Keratinocyte (primary cell): ENCODE results near the gene KIFC3. TPM values are rescaled to one million over a fixed set of nuclear protein-coding genes. Genes with fewer than 3 reads are reported as not detected.
A peak's percentile ranks its signal among the peaks of the same experiment; 100 is the strongest.

Source experiments
- DNase-seq: peaks from one replicate; pipeline ENCODE4 v3.0.0-alpha.2; 2011; ENCODE audit warnings: low read depth, missing footprints, low spot score
- FAIRE-seq: peaks from 2 replicates; lab custom pipeline; 2011; peaks lifted over from hg19 to GRCh38; lab: Jason Lieb, UNC
- H2AFZ ChIP-seq: 2 replicates; pipeline ENCODE4 v1.6.0; 2012; ENCODE audit warnings: low read length, control low read depth, inconsistent platforms; ENCODE audit not compliant: control insufficient read depth
- H3K27ac ChIP-seq: 2 replicates; pipeline ENCODE4 v1.5.1; 2011; ENCODE audit warnings: low read length; ENCODE audit not compliant: control insufficient read depth, insufficient read depth
- H3K27me3 ChIP-seq: 3 replicates; pipeline ENCODE4 v1.6.0; 2011; ENCODE audit warnings: low read length; ENCODE audit not compliant: control insufficient read depth, insufficient read depth; ENCODE audit errors: extremely low read depth
- H3K36me3 ChIP-seq, 2 experiments: 2 replicates in 1 of 2; 3 replicates in 1 of 2; pipeline ENCODE4 v1.5.1; 2011; ENCODE audit warnings: low read length in 2 of 2, mild to moderate bottlenecking in 1 of 2; ENCODE audit not compliant: control insufficient read depth in 2 of 2, insufficient read depth in 2 of 2; ENCODE audit errors: extremely low read depth in 1 of 2
- H3K4me1 ChIP-seq: 3 replicates; pipeline ENCODE4 v1.5.1; 2011; ENCODE audit warnings: low read length; ENCODE audit not compliant: control insufficient read depth, insufficient read depth; ENCODE audit errors: extremely low read depth
- H3K4me2 ChIP-seq: 3 replicates; pipeline ENCODE4 v1.6.0; 2011; ENCODE audit warnings: low read depth, low read length; ENCODE audit not compliant: control insufficient read depth, insufficient read depth; ENCODE audit errors: extremely low read depth
- H3K4me3 ChIP-seq, 3 experiments: fragments of 200-600 bp in 1 of 3; sonication (generic) in 1 of 3; 2 replicates in 2 of 3; 3 replicates in 1 of 3; pipeline ENCODE4 v1.5.1; 2011 to 2016; ENCODE audit warnings: low read length in 3 of 3, mild to moderate bottlenecking in 3 of 3, control low read depth in 2 of 3, inconsistent platforms in 1 of 3, low read depth in 1 of 3, mixed read lengths in 1 of 3, mixed run types in 1 of 3, moderate library complexity in 1 of 3; ENCODE audit not compliant: control insufficient read depth in 2 of 3, insufficient read depth in 2 of 3; ENCODE audit errors: extremely low read depth in 1 of 3
- H3K79me2 ChIP-seq: 2 replicates; pipeline ENCODE4 v1.6.0; 2012; ENCODE audit warnings: low read length; ENCODE audit not compliant: control insufficient read depth, insufficient read depth
- H3K9ac ChIP-seq: 3 replicates; pipeline ENCODE4 v1.6.0; 2011; ENCODE audit warnings: low read length; ENCODE audit not compliant: control insufficient read depth, insufficient read depth; ENCODE audit errors: extremely low read depth
- H3K9me1 ChIP-seq: 3 replicates; pipeline ENCODE4 v1.6.0; 2011; ENCODE audit warnings: low read length; ENCODE audit not compliant: control insufficient read depth, insufficient read depth; ENCODE audit errors: extremely low read depth
- H3K9me3 ChIP-seq: 2 replicates; pipeline ENCODE4 v1.5.1; 2012; ENCODE audit warnings: low read depth, low read length; ENCODE audit not compliant: control insufficient read depth
- H4K20me1 ChIP-seq: 3 replicates; pipeline ENCODE4 v1.6.0; 2011; ENCODE audit warnings: low read length; ENCODE audit not compliant: control insufficient read depth, insufficient read depth; ENCODE audit errors: extremely low read depth
- EZH2 ChIP-seq: IDR thresholded peaks from one replicate; pipeline ENCODE4 v1.6.1; 2012; ENCODE audit warnings: inconsistent platforms, mild to moderate bottlenecking, low read length, moderate library complexity
- dilution Hi-C: fragments of 300-500 bp; cut with MboI; formaldehyde crosslinking; loops from one replicate; pipeline ENCODE4 v1.7.0; 2020; ENCODE audit warnings: low sequenced_read_pairs; ENCODE audit not compliant: extremely low pct_ligation_motif_present
- polyA plus RNA-seq, 5 experiments: library from polyadenylated mRNA; depleted of rRNA in 3 of 5; stranded (reverse) in 3 of 5; stranded (forward) in 1 of 5; unstranded in 1 of 5; fragments of >200 nt; gene quantifications; 1 replicate in 1 of 5; 2 replicates in 3 of 5; 3 replicates in 1 of 5; pipeline versions ENCODE4 v1.2.1 to v1.2.3, GENCODE V29; 2011 to 2012; ENCODE audit warnings: missing spikeins in 2 of 5, low read depth in 1 of 5, low replicate concordance in 1 of 5
- TF ChIP-seq, protein P1 (sequence below), 3 experiments: IDR thresholded peaks in 1 of 3; conservative IDR thresholded peaks in 1 of 3; optimal IDR thresholded peaks in 1 of 3; 2 replicates in 2 of 3; 3 replicates in 1 of 3; pipeline versions ENCODE3 to v1.5.1; 2011; ENCODE audit warnings: low read length in 3 of 3, mild to moderate bottlenecking in 3 of 3, moderate library complexity in 2 of 3, control low read depth in 1 of 3, inconsistent platforms in 1 of 3; ENCODE audit not compliant: insufficient read depth in 2 of 3; ENCODE audit errors: extremely low read depth in 1 of 3

Gene KIFC3
- polyA plus RNA-seq, 1 donor (not counting 4 experiments of a cell fraction or from before 2014, with no cell fraction given): 22.7 TPM

DNA sequence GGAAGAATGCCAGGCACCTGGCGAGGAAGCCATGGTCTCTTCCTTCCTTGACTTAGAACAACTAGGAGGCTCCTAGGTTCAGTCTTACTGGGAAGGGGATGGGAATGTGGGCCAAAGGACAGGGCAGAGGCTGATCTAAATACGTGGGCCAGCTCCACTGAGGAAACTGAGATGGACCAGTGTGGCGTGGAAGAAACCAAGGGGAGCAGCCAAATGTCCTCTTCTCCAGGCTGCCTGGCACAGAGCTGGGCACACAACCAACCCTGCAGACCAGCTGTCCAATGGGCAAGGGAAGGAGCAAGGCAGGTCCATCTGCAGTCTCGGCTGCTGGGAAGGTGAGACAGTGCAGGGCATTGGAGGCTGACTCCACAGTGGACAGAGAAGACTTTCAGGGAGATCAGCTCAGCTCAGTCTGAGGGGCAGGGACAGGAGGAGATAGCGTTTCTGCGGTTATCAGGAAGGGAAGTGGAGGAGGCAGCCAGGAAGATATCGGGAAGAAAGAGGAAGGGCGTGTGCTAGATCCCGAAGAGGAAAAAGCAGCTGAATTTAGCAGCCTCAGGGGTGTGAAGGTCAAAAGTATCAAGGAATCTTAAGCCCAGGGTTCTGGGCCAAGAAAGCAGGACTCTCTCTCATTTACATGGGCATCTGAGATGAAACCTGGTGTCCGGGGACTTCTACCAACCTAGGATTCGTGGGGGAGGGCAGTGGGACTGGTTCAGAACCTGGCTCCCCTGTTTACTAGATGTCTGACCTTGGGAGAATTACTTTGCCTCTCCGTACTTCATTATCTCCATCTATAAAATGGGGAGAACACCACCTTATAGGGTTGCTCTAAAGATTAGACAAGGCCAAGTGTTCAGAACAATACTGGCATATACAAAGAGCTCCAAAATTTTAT, 1.8 kb downstream of the KIFC3 start:
- H2AFZ ChIP-seq: no peak overlapping the region
- no peaks in the 10 kb centered on the region for H3K27me3 ChIP-seq
- peaks cover 2 to 16% of the 10 kb centered on the region in 2 experiments for H3K36me3 ChIP-seq
- FAIRE-seq: peak; percentile 49
- H3K9me1 ChIP-seq: no peaks in the 10 kb centered on the region
- H3K79me2 ChIP-seq: peaks cover 41% of the 10 kb centered on the region
- no peak for TF ChIP-seq EZH2
- TF ChIP-seq, protein P1, sequence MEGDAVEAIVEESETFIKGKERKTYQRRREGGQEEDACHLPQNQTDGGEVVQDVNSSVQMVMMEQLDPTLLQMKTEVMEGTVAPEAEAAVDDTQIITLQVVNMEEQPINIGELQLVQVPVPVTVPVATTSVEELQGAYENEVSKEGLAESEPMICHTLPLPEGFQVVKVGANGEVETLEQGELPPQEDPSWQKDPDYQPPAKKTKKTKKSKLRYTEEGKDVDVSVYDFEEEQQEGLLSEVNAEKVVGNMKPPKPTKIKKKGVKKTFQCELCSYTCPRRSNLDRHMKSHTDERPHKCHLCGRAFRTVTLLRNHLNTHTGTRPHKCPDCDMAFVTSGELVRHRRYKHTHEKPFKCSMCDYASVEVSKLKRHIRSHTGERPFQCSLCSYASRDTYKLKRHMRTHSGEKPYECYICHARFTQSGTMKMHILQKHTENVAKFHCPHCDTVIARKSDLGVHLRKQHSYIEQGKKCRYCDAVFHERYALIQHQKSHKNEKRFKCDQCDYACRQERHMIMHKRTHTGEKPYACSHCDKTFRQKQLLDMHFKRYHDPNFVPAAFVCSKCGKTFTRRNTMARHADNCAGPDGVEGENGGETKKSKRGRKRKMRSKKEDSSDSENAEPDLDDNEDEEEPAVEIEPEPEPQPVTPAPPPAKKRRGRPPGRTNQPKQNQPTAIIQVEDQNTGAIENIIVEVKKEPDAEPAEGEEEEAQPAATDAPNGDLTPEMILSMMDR (optimal IDR thresholded peaks at IDR 0.05 in 1 of 3, IDR thresholded peaks at IDR 0.05 in 1 of 3, conservative IDR thresholded peaks at IDR 0.05 in 1 of 3; ENCODE audit: extremely low read depth in 1 of 3, insufficient read depth in 2 of 3, low read length in 3 of 3): no peak
- H4K20me1 ChIP-seq: no peaks in the 10 kb centered on the region
- no peaks in the 10 kb centered on the region for H3K9me3 ChIP-seq
- peak overlapping the region; percentile 16 to 90 (median 89) for H3K4me3 ChIP-seq
- H3K4me1 ChIP-seq: peaks cover 62% of the 10 kb centered on the region
- dilution Hi-C loops: no loop called here
- peak overlapping the region; percentile 83 for H3K9ac ChIP-seq
- H3K4me2 ChIP-seq: peak overlapping the region; percentile 96
- DNase-seq: no peak
- H3K27ac ChIP-seq: peak overlapping the region; percentile 77

DNA sequence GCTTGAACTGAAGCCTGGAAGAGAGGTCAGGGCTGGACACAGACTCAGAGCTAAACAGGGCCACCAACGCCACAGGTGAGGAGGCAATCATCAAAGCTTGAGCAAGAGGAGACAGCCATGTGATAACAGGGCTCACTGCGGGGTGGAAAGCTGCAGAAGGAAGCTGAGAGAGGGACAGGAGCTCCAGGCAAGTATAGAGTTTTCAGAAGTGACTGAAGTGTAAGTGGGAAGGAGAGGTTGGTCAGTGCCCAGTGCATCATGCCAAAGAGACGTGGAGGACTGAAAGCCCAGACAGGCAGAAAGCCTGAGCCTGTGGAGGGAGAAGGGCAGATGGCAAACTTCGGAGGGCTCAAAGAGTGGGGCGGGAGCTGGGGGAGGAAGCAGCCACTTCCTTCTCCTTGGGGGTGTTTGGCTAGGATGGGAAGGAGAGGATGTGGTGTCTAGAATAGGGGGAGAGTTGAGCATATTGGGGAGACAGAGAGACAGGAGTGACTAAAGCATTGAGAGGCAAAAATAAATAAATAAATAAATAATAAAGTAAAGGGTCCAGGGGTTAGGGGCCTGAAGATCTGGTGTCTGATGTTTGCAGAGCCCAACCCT, 2.6 kb downstream of the KIFC3 start:
- Histone ChIP-seq H3K36me3 (peaks cover 4 to 16% of the 10 kb centered on the region in 2 experiments), H3K4me1 (peaks cover 63% of the 10 kb centered on the region), H3K79me2 (peaks cover 46% of the 10 kb centered on the region), H3K4me2 (peak overlapping the region; percentile 96), H3K9me1 (no peaks in the 10 kb centered on the region), H3K9me3 (no peaks in the 10 kb centered on the region), H3K27me3 (no peaks in the 10 kb centered on the region), H4K20me1 (no peaks in the 10 kb centered on the region), H3K4me3 (no peak overlapping the region), H3K27ac (no peak overlapping the region), H3K9ac (no peak overlapping the region), H2AFZ (no peak overlapping the region)
- dilution Hi-C loops: no loop called here
- FAIRE-seq (no peak), DNase-seq (no peak)
- TF ChIP-seq, protein P1 (optimal IDR thresholded peaks at IDR 0.05 in 1 of 3, IDR thresholded peaks at IDR 0.05 in 1 of 3, conservative IDR thresholded peaks at IDR 0.05 in 1 of 3; ENCODE audit: extremely low read depth in 1 of 3, insufficient read depth in 2 of 3, low read length in 3 of 3): no peak
- no peak for TF ChIP-seq EZH2
